PC-3 (cell line): Measurements from ENCODE around the gene ZNF837. TPM values are rescaled to one million over a fixed set of nuclear protein-coding genes. Genes with fewer than 3 reads are reported as not detected.

ENCODE experiments used
- ATAC-seq: fragments of 200-7000 bp; cut with Tn5 transposase; 2 replicates; pipeline ENCODE4 v1.9.1; 2020; ENCODE audit warnings: mild to moderate bottlenecking, moderate library complexity
- BruUV-seq: library from RNA; stranded (reverse); fragments of 400-500 nt; replicated peaks from 2 replicates; lab custom pipeline; 2021; lab: Mats Ljungman, UMichigan
- CTCF ChIA-PET: fragments of 300-600 bp; sonication (Branson Sonifier 250); formaldehyde crosslinking; loops from one replicate; lab custom pipeline; 2022; ENCODE audit warnings: antibody characterized with exemption; lab: Charles Lee
- POLR2A ChIA-PET: fragments of 300-600 bp; sonication (Branson Sonifier 250); formaldehyde crosslinking; loops from one replicate; lab custom pipeline; 2022; ENCODE audit warnings: antibody characterized with exemption; ENCODE audit not compliant: unreplicated experiment; lab: Charles Lee
- DNase-seq: peaks from one replicate; pipeline ENCODE4 v3.0.0-alpha.2; 2015
- H2AFZ ChIP-seq: fragments of 300-600 bp; sonication (generic); 2 replicates; pipeline ENCODE4 v1.6.0; 2016; ENCODE audit warnings: antibody characterized with exemption, low read length
- H3F3A ChIP-seq: fragments of 300-600 bp; sonication (generic); one replicate; pipeline ENCODE4 v1.6.0; 2017; ENCODE audit warnings: antibody characterized with exemption, low read length, control low read depth, mild to moderate bottlenecking; ENCODE audit not compliant: unreplicated experiment
- H3K27ac ChIP-seq: fragments of 300-600 bp; sonication (generic); 2 replicates; pipeline ENCODE4 v1.5.1; 2016; ENCODE audit warnings: mild to moderate bottlenecking, low read length
- H3K27me3 ChIP-seq: fragments of 300-600 bp; sonication (generic); 2 replicates; pipeline ENCODE4 v1.6.1; 2016; ENCODE audit warnings: low read length, mixed read lengths
- H3K36me3 ChIP-seq: fragments of 300-600 bp; sonication (generic); 2 replicates; pipeline ENCODE4 v1.6.1; 2016; ENCODE audit warnings: low read depth, mixed run types, low read length, mixed read lengths
- H3K4me1 ChIP-seq: fragments of 300-600 bp; sonication (generic); 2 replicates; pipeline ENCODE4 v1.5.1; 2016; ENCODE audit warnings: low read length; ENCODE audit not compliant: insufficient read depth
- H3K4me2 ChIP-seq: fragments of 300-600 bp; sonication (generic); 2 replicates; pipeline ENCODE4 v1.6.0; 2016; ENCODE audit warnings: low read length
- H3K4me3 ChIP-seq: fragments of 300-600 bp; sonication (generic); 2 replicates; pipeline ENCODE4 v1.5.1; 2016; ENCODE audit warnings: mild to moderate bottlenecking, low read length, mixed read lengths
- H3K79me2 ChIP-seq: fragments of 300-600 bp; sonication (generic); 2 replicates; pipeline ENCODE4 v1.6.1; 2017; ENCODE audit warnings: low read length, mixed read lengths
- H3K9ac ChIP-seq: fragments of 300-600 bp; sonication (generic); 2 replicates; pipeline ENCODE4 v1.6.0; 2016; ENCODE audit warnings: mild to moderate bottlenecking, low read length
- H3K9me2 ChIP-seq: fragments of 300-600 bp; sonication (generic); replicated peaks from 2 replicates; pipeline ENCODE4 v1.6.1; 2016; ENCODE audit warnings: mixed run types, low read length, mixed read lengths
- H3K9me3 ChIP-seq: fragments of 300-600 bp; sonication (generic); 2 replicates; pipeline ENCODE4 v1.6.1; 2016; ENCODE audit warnings: low read length, mixed read lengths
- H4K20me1 ChIP-seq: fragments of 300-600 bp; sonication (generic); 2 replicates; pipeline ENCODE4 v1.6.1; 2016; ENCODE audit warnings: low read length, mixed read lengths
- CTCF ChIP-seq: fragments of 300-600 bp; sonication (generic); conservative IDR thresholded peaks from 2 replicates; pipeline ENCODE4 v1.5.1; 2017; ENCODE audit warnings: antibody characterized with exemption, low read depth, mild to moderate bottlenecking, low read length
- EZH2 ChIP-seq: fragments of 300-600 bp; sonication (generic); IDR thresholded peaks from one replicate; pipeline ENCODE4 v1.6.1; 2017; ENCODE audit warnings: antibody characterized with exemption, mild to moderate bottlenecking, low read length; ENCODE audit not compliant: unreplicated experiment
- EZH2phosphoT487 ChIP-seq: fragments of 300-600 bp; sonication (generic); IDR thresholded peaks from 2 replicates; pipeline ENCODE4 v1.6.1; 2018; ENCODE audit warnings: mild to moderate bottlenecking, antibody characterized with exemption, low read length, borderline replicate concordance
- intact Hi-C: fragments of 100-400 bp; cut with micrococcal nuclease; formaldehyde crosslinking; loops from 2 replicates; pipeline ENCODE4 v1.9.0; 2023
- total RNA-seq: library from RNA; depleted of rRNA; stranded (reverse); fragments of >200 nt; gene quantifications from 2 replicates; pipeline ENCODE4 v1.2.3, GENCODE V29; 2014

ZNF837 gene
- total RNA-seq, 1 experiment from 2014 or later = 9.5 TPM

GRCh38 chr19:58372311-58373133 is 8.3 kb downstream of the ZNF837 start:
- H3K4me3 ChIP-seq = no peak overlapping the region
- no peaks in the 10 kb centered on the region for H4K20me1 ChIP-seq
- POLR2A ChIA-PET = interaction anchor here (0.6 kb wide), 1 partner anchor 154 kb away, joined by 3 read pairs; no protein-coding TSS in a partner anchor
- no peaks in the 10 kb centered on the region for H3F3A ChIP-seq
- H3K27ac ChIP-seq = no peak overlapping the region
- TF ChIP-seq EZH2 = no peak
- no peak for TF ChIP-seq EZH2phosphoT487
- peak; percentile 52 for TF ChIP-seq CTCF
- H2AFZ ChIP-seq = no peak overlapping the region
- H3K9ac ChIP-seq = no peak overlapping the region
- ATAC-seq = peak; percentile 45; the same call in 1 of the 2 replicates
- intact Hi-C loops = no loop called here
- H3K27me3 ChIP-seq = no peaks in the 10 kb centered on the region
- no peaks in the 10 kb centered on the region for H3K36me3 ChIP-seq
- H3K4me1 ChIP-seq = no peaks in the 10 kb centered on the region
- H3K4me2 ChIP-seq = no peak overlapping the region
- BruUV-seq = no TSS peak
- CTCF ChIA-PET = no interaction called here
- H3K79me2 ChIP-seq = no peaks in the 10 kb centered on the region
- DNase-seq = peak; percentile 35
- no peaks in the 10 kb centered on the region for H3K9me3 ChIP-seq
- H3K9me2 ChIP-seq = no peaks in the 10 kb centered on the region

- Histone ChIP-seq H3K4me3 (no peak overlapping the region), H3K4me2 (no peak overlapping the region), H3K79me2 (no peaks in the 10 kb centered on the region), H3F3A (no peaks in the 10 kb centered on the region), H3K4me1 (no peaks in the 10 kb centered on the region), H3K9me2 (no peaks in the 10 kb centered on the region), H3K36me3 (no peaks in the 10 kb centered on the region), H3K9me3 (no peaks in the 10 kb centered on the region), H4K20me1 (no peaks in the 10 kb centered on the region), H3K27ac (no peak overlapping the region), H3K9ac (no peak overlapping the region), H2AFZ (no peak overlapping the region), H3K27me3 (no peaks in the 10 kb centered on the region)
- intact Hi-C loops = no loop called here
- TF ChIP-seq CTCF (no peak), EZH2phosphoT487 (no peak), EZH2 (no peak)
- POLR2A ChIA-PET = no interaction called here
- CTCF ChIA-PET = no interaction called here
- no peak for ATAC-seq
- no peak for DNase-seq
- BruUV-seq = no TSS peak
These were observed 12.1 kb downstream of the ZNF837 start for GRCh38 chr19:58368561-58369360.
